ENCODE results near the gene TAGAP.
"Not testable (repeated sequence)": the region's sequence is repeated elsewhere in the genome, so short reads cannot be mapped to it uniquely, and the experiment has no call there.

TAGAP gene

GRCh38 chr6:159043251-159043650 is 1.5 kb downstream of the TAGAP start:
- DNase-seq: no peak

DNA sequence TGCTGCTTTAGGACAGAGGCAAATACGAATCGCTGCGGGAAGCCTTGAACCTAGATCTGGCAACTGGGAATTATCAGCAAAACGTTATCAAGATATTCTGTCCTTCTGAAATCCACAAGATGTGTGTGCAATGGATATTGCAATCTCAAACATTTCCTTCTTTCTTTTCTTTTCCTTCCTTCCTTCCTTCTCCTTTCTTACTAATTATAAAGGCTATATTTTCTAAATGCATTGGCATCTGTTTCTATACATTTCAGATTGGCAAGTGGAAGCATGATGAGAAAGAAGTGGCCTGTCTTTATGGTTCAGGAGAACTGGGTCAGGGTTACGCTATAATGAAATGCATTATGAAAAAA is 2.0 kb downstream of the TAGAP start:
- DNase-seq: no peak

DNA sequence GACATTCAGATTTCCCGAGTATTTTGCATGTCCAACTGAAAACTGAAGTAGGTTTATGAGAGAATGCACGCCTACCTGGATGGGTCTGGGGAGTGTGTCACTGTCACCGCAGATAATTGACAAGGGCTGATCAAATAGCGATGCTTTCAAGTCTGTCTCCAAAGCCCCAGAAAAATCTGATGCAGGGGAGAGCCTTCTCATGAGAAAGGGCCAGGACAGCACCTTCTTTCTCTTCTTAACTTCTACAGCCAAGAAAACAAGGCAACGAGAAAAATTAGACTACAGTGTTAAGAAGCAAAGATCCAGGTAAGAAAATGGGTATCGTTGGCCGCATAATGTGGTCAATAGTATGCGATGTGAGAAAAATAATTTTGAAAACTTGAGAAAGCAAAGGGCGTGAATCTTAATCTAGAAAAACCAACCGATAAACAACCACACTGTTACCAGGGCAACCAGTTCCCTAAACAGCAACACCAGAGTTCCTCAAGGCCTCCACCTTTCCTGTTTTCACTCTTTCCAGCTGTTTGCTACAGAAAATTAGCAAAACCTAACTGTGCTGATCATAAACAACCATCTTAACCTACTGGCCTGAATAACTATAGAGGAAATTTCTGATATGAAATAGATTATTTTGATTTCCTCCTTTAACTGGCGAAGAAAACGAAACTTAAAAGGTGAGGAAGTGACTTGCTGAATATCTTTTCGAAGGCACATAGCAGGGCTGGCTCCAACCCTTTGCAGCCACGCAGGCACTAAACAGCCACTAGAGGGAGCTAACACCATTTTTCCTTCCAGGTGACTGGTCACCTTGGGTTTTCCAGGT is 2.6 kb downstream of the TAGAP start:
- no peak for DNase-seq

DNA sequence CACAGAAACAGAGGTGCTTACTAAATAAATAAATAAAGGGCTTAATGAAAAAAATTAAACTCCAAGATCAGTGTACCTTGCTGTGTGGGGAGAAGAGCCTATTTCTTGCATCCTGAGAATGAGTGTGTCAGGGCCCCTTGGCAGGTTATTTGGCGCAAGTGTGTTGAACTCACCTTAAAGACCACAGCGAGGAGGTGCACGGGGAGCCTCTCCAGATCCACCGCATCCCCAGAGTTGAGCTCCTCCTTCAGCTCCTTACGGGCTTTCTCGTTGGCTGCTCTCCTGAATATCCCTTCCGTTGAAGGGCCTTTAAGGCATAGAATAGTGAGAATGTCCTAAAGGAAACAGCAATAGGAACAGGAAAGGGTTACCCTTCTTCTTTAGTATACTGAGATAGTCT is 3.6 kb downstream of the TAGAP start:
- no peak for DNase-seq

DNA sequence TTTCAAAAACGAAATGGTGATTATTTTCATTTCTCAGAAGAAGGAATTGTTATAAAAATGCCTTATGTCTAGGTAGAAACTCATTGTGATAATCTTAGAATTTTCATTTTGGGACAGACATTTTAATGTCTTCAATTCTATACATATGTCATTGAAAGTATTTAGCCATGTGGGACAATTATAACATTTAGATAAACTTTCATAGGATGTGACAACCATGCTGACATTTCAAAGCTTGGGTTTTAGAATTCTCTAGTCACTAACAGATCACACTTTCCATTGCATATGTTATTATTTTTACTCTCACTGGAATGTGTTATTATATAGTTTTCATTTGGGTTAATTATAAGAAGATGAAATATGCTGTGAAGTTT is 4.9 kb downstream of the TAGAP start:
- no peak for DNase-seq

GRCh38 chr6:159038914-159039884 is 5.6 kb downstream of the TAGAP start:
- no peak for DNase-seq

DNA sequence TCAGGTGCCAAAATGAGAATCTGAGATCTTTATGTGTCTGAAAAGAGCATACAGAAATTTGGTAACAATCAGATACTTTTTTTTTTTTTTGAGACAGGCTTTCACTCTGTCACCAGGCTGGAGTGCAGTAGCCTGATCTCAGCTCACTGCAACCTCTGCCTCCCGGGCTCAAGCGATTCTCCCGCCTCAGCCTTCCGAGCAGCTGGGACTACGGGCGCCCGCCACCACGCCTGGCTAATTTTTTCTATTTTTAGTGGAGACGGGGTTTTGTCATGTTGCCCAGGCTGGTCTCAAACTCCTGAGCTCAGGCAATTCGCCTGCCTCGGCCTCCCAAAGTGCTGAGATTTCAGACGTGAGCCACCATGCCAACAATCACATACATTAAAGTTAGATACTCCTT is 6.5 kb downstream of the TAGAP start:
- not testable (repeated sequence) for DNase-seq

DNA sequence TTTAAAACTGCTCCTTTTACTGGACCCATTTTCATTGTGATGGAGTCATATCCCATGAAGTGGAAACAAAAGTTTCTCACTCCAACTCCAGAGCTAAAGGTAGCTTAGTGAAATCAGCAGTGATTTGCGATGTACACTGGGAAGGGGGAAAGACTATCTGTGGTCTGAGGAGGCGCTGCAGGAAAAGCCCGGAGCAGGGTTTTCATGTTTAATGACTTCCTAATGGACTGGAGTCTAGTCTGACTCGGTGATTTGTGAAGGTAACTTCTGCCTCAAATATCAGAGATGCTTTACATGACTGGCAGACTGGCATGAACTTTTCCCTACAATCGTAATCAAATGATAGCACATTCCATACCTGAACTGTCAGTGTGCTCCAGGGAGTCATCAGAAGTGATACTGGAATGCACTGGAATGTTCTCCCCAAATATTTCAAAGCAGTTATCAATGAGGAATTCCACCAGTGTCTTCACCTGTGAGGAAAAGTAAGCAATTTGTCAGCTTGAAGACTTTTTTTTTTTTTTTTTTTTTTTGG is 7.0 kb downstream of the TAGAP start:
- DNase-seq: no peak

DNA sequence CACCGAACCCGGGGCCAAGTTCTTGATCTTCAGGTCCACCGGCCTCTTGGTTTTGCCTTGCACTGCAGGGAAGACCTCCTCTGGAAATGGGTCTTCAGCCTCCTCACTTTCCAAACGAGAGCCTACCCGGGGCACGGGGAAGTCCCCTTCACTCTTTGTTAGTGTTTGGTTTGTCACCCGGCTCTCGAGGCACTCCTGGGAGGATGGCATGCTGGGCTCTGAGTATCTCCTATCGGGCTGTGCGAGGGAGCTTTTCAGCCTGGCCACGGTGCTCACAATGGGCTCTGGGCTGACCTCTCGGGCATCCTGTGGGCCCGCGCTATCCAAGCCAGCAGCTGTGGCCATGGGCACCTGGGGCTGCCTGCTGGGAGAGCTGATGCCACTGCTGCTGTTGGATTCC is 8.1 kb downstream of the TAGAP start:
- DNase-seq: no peak

DNA sequence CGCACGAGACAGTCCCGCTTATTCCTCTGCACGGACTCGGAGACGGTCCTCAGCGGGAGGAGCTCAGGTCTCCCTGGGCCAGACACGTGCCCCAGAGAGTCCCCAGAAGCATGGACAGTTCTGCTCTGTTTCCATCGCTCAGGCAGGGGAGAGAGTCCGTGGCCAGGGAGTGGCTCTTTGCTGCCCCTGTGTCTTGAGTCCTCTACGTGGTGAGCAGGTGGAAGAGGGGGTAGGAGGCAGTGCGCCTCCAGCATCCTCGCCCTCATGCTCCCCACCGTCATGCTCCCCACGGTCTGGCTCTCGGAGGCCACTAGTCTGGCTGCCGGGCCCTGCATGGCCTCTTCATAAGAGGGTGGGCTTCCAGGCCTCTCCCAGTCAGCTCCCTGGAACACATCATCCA is 8.9 kb downstream of the TAGAP start:
- no peak for DNase-seq

DNA sequence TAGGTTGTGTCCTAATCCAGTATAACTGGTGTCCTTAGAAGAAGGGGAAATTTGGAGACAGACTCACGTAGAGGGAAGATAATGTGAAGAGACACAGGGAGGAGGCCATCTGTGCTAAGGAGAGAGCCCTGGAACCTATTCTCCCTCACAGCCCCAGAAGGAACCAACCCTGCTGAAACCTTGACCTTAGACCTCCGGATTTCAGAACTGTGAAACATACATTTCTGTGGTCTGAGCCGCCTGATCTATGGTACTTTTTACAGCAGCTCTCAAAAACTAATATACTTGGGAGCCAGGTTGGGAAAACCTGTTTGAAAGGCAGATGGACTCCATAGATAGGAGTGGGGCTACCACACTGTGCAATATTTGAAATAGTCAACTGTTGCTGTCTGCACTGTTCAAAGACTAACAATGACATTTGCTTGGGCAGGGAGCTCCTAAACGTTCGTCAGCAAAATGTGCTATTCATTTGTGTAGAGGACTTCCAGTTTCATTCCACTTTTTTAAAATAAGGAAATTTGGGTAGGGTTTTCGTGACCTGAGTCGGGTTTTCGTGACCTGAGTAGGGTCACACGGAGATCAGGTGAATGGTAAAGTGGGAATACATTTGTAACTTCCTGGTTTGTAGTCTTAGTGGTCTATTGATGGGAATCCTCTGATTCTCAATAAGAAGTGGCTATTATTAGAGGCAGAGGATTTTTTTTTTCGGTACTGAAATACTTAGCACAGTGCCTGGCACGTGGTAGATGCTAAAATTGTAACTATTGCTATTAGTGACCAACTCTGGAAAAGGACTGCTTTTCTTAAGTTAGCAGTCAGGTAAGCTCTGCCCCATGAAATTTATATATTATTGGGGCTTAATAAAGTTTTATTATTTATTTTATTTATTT is 11.4 kb downstream of the TAGAP start:
- DNase-seq: no peak

GRCh38 chr6:159031846-159032245 is 12.9 kb downstream of the TAGAP start:
- no peak for DNase-seq

- DNase-seq: no peak
These were observed 14.6 kb downstream of the TAGAP start for GRCh38 chr6:159030168-159030567.

GRCh38 chr6:159025224-159025623 is 19.6 kb downstream of the TAGAP start:
- DNase-seq: not testable (repeated sequence)

- DNase-seq: no peak
These were observed 20.9 kb downstream of the TAGAP start for GRCh38 chr6:159023893-159024292.

GRCh38 chr6:159020011-159020410 is 24.8 kb downstream of the TAGAP start:
- no peak for DNase-seq

DNA sequence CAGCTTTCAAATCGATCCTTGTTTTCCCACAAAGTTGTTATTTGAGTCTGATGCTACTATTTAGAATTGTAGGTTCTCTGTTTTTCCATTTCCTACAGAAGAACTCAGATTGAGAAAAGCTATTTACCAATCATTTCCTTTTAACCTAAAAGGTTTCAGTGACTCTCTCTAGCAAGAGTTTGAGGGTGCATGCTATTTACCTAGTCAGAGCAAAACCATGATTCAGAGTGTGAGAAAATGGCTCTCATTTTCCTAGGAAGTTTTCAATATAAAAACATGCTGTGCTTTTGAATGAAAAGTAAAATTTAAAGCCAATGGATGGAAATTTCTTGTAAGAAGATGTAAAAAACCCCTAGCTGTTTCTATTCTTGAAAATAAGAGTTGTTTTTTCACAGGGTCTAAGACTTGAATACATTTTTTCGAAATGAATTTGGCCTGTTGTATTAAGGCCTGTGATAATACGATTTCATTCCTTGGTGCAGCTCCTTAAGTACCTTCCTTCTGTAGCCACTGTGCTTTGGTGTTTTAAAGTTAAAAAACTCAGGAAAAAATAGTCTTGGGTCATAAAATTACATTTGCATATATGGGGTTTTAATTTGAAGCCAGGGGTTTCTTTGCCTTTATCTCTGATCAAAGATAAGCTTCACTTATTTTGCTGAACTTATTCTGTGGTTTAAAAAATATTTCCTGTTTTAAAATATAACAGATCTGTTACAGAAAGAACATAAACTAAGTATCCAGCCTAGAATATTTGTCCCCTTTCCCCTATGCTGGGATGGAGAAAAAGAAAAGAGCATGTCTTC is 26.8 kb downstream of the TAGAP start:
- DNase-seq: no peak

DNA sequence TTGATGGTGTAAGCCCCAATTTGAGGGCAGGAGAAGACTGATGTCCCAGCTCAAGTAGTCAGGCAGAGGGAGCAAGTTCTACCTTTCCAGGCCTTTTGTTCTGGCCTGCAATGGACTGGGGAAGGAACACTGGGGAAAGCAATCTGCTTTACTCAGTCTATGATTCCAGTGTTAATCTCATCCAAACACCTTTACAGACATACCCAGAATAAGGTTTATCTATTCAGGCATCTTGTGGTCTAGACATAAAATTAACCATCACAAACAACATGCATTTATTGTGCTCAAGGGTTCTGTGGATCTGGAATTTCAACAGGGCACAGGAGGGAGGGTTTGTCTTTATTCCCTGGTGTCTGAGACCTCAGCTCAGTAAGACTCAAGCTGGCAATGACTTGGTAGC is 30.4 kb downstream of the TAGAP start:
- no peak for DNase-seq

- no peak for DNase-seq
These were observed 31.6 kb downstream of the TAGAP start for GRCh38 chr6:159013229-159013628.

GRCh38 chr6:159012201-159012600 is 32.6 kb downstream of the TAGAP start:
- DNase-seq: no peak

GRCh38 chr6:159010037-159010612 is 34.7 kb downstream of the TAGAP start:
- DNase-seq: not testable (repeated sequence)
